HFFc6 (cell line): ENCODE data around the gene CACNB3. TPM values are rescaled to one million over a fixed set of nuclear protein-coding genes. Genes with fewer than 3 reads are reported as not detected.

ENCODE experiments used
- DNase-seq: peaks from one replicate; pipeline ENCODE4 v3.0.0-alpha.2; 2018
- H3K27ac Mint-ChIP-seq: 2 replicates; pipeline ENCODE4 v1.8.0; 2020; ENCODE audit warnings: mild to moderate bottlenecking, mixed read lengths
- H3K27me3 Mint-ChIP-seq: 2 replicates; pipeline ENCODE4 v1.8.0; 2021; ENCODE audit warnings: mild to moderate bottlenecking, moderate library complexity, mixed read lengths; ENCODE audit not compliant: insufficient read depth
- H3K36me3 Mint-ChIP-seq: 2 replicates; pipeline ENCODE4 v1.8.0; 2021; ENCODE audit warnings: low read depth, mixed read lengths
- H3K4me1 Mint-ChIP-seq: 2 replicates; pipeline ENCODE4 v1.8.0; 2020; ENCODE audit warnings: low read depth, mixed read lengths
- H3K4me3 Mint-ChIP-seq: 2 replicates; pipeline ENCODE4 v1.8.0; 2020; ENCODE audit warnings: mild to moderate bottlenecking, moderate library complexity, mixed read lengths
- H3K9me3 Mint-ChIP-seq: 2 replicates; pipeline ENCODE4 v1.8.0; 2020; ENCODE audit warnings: mild to moderate bottlenecking, mixed read lengths
- total RNA-seq, 6 experiments: library from RNA; stranded (reverse); fragmentation: NEBNext Ultra II Directional; extraction: Animal tissue kit (Norgen Biotek cat#: 25700); gene quantifications; 2 replicates in 1 of 6; 3 replicates in 5 of 6; pipeline ENCODE4 v1.2.3, GENCODE V29; 2021
- TF ChIP-seq, protein P1 (sequence below): fragments of 200-600 bp; sonication (generic); IDR thresholded peaks from 2 replicates; pipeline ENCODE4 v1.5.0; 2021; ENCODE audit warnings: antibody characterized with exemption, mild to moderate bottlenecking

CACNB3 gene
- total RNA-seq, 6 experiments from 2014 or later = 32.3 to 44.4 (median 38.4) TPM

DNA sequence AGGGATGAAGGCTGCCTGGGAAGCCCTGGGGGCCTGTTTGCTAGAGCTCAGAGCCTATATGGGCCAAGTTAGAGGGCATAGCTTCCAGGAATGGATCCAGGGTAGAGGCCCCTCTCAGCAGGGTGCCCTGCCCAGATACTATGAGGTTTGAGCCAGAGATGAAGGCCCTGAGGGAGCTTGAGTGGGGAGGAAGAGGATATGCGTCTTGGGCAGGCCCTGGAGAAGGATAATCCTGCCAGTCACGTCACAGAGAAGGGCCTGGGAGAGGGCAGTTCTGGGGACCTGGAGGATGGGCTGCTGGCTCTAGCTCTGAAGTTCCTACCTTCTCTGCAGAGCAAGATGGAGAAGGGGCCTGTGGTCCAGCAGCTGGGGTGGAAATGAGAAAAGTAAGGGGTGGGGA, 5.9 kb upstream of the CACNB3 start:
- H3K4me3 Mint-ChIP-seq = peak overlapping the region; percentile 71
- H3K27me3 Mint-ChIP-seq = no peaks in the 10 kb centered on the region
- H3K9me3 Mint-ChIP-seq = no peaks in the 10 kb centered on the region
- peaks cover 46% of the 10 kb centered on the region for H3K4me1 Mint-ChIP-seq
- TF ChIP-seq, protein P1, sequence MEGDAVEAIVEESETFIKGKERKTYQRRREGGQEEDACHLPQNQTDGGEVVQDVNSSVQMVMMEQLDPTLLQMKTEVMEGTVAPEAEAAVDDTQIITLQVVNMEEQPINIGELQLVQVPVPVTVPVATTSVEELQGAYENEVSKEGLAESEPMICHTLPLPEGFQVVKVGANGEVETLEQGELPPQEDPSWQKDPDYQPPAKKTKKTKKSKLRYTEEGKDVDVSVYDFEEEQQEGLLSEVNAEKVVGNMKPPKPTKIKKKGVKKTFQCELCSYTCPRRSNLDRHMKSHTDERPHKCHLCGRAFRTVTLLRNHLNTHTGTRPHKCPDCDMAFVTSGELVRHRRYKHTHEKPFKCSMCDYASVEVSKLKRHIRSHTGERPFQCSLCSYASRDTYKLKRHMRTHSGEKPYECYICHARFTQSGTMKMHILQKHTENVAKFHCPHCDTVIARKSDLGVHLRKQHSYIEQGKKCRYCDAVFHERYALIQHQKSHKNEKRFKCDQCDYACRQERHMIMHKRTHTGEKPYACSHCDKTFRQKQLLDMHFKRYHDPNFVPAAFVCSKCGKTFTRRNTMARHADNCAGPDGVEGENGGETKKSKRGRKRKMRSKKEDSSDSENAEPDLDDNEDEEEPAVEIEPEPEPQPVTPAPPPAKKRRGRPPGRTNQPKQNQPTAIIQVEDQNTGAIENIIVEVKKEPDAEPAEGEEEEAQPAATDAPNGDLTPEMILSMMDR = no peak
- DNase-seq = no peak
- peak overlapping the region; percentile 92 for H3K27ac Mint-ChIP-seq
- no peaks in the 10 kb centered on the region; the same call in 1 of the 2 replicates for H3K36me3 Mint-ChIP-seq

DNA sequence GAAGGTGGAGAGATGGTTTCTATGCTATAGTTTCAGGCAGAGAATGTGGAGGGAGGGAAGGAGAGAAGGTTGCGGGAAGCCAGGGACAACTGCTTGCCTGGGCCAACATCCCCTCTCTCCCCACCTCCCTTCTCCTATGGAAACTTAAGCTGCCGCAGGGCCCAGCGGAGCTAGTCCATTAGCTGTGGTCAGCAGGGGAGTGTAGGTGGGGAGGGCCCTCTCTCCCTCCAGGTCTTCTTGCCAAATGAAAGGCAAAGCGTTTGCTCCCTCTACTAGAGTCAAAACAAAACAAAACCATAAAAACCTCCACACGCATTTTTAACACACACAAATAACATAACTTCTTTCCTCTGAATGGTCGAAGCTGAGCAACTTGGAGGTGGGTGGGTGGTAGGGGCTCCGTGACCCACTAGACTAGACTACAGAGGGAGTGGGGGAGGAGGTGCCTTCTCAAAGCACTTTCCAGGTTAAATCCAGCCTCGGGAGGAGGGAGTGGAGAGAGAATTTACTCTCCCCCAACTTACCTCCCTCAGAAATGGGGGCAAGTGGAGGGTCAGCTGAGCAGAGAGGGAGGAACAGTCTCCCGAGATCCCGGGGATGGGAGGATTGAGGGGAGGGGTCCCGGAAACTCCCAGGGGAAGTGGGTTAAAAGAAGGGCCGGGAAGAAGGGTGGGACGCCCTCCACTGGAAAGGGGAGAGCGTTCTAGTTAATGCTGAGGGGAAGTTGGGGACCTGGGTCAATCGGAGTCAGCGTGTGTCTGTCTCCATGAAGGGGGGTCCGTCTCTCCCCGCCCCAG, 4.6 kb upstream of the CACNB3 start:
- TF ChIP-seq, protein P1 = no peak
- Mint-ChIP-seq H3K4me3 (peak overlapping the region; percentile 97), H3K36me3 (no peaks in the 10 kb centered on the region; the same call in 1 of the 2 replicates), H3K4me1 (peaks cover 52% of the 10 kb centered on the region), H3K27ac (peak overlapping the region; percentile 91), H3K27me3 (no peaks in the 10 kb centered on the region), H3K9me3 (no peaks in the 10 kb centered on the region)
- DNase-seq = no peak

DNA sequence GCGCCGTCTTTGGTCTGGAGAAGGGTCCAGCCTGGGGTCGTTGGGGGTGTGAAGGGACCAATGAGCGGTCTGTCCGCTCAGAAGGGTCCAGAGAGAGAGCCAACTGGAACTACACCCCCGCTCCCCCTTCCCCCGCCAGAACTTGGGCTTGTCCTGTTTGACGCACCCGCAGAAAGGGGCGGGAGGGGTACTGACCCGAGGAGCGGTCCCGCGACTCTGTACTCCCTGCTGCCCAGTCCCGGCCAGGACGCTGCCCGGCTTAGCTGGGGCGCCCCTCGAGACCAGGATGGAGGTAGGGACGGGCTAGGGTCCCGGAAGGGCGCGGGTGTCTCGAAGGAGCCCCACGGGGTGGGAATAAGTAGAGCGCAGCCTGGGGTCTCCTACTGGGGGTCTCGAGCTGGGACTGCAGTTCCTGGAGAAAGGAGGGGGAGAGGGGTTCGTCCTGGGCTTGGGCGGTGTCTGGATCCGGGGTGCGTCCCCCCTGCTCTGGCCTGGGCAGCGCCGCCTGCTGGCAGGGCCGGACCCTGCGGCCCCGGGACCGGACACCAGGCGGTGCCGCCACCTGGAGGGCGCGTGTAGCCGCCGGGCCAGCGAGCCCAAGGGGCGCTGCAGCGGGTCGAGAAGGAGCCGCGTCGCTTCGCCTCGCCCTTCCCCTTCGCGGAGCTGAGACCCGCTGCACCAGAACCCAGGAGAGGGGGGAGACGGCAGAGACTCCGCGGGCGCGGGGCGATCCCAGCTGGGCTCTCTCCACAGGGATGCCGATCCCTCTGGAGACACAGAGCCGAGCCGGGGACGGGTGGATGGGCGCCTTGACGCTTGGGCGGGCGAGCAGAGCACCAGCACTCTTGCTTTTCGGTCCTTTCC, 3.8 kb upstream of the CACNB3 start:
- DNase-seq = peak; percentile 69
- peak overlapping the region; percentile 97 for H3K4me3 Mint-ChIP-seq
- TF ChIP-seq, protein P1 = peak; percentile 100
- H3K27ac Mint-ChIP-seq = peak overlapping the region; percentile 91
- H3K36me3 Mint-ChIP-seq = no peaks in the 10 kb centered on the region; the same call in 1 of the 2 replicates
- H3K9me3 Mint-ChIP-seq = no peaks in the 10 kb centered on the region
- peaks cover 59% of the 10 kb centered on the region for H3K4me1 Mint-ChIP-seq
- no peaks in the 10 kb centered on the region; the same call in 1 of the 2 replicates for H3K27me3 Mint-ChIP-seq

DNA sequence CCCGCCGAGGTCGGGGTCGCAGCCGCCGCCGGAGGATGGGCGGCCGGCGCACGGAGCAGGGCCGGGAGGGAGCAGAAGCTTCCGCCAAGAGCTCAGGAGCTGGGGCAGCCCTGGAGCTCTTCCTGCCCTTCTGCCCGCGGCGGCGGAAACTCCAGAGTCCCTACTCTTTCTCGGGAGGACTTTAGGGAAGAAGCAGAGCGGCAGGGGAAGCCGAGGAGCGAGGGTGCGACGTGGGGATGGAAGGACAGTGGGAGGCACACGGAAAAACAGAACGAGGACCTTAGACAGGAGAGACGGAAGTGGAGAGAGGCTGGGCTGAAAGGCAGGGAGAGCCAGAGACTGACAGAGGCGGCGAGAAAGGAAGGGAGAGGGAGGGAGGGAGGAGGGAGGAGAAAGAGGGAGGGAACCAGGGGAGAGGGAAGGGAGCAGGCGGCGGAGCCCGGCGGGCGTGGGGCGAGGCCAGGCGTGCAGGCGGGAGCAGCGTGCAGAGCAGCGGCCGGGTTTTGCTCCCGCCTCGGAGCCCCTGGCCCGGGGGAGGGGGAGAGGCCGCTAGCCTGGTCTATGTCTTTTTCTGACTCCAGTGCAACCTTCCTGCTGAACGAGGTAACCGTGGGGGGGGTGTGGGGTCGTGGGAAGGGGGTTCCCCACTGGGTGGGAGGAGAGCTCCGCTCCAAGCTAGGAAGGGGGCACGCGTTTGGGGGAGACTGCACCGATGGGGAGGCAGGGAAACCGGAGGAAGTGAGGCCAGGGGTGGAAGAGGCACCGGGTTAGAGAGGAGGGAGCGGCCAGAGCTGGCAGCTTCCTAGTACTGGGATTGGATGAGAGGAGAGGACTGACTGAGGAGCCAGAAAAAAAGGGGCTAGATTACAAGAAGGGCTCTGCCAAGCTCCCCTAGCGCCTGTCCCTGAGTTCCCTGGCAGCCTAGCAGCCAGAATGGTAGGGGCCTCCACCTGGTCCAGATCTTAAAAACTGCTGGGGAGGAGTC, 2.9 kb upstream of the CACNB3 start:
- Mint-ChIP-seq H3K9me3 (no peaks in the 10 kb centered on the region), H3K4me3 (peak overlapping the region; percentile 97), H3K36me3 (no peaks in the 10 kb centered on the region; the same call in 1 of the 2 replicates), H3K27ac (peak overlapping the region; percentile 91), H3K4me1 (peaks cover 54% of the 10 kb centered on the region), H3K27me3 (no peaks in the 10 kb centered on the region; the same call in 1 of the 2 replicates)
- TF ChIP-seq, protein P1 = no peak
- DNase-seq = peak; percentile 73
